HTR-8/SVneo (cell line): ENCODE results near the gene SPATA13.
"Not testable (repeated sequence)": the region's sequence is repeated elsewhere in the genome, so short reads cannot be mapped to it uniquely, and the experiment has no call there.

Experiments used
- DNase-seq: peaks from one replicate; pipeline ENCODE4 v3.0.0; 2011; ENCODE audit warnings: low spot score, mixed read lengths; ENCODE audit not compliant: insufficient read length
- FAIRE-seq: peaks from 2 replicates; lab custom pipeline; 2011; peaks lifted over from hg19 to GRCh38; lab: Jason Lieb, UNC

The SPATA13 gene

GRCh38 chr13:24160458-24161009, at the start of gene SPATA13:
Gene SPATA13 (plus strand): TSS chr13:24160720. CDS start chr13:24222930, 62,210 bp downstream.
- DNase-seq, result peak; percentile 82
- no peak for FAIRE-seq

- no peak for DNase-seq
- FAIRE-seq, result no peak
Measured at GRCh38 chr13:24112791-24113190, 47.7 kb upstream of the SPATA13 start.

GRCh38 chr13:24115671-24116070, 44.8 kb upstream of the SPATA13 start:
- FAIRE-seq, result no peak
- DNase-seq, result no peak

- FAIRE-seq, result no peak
- DNase-seq, result no peak
Measured at GRCh38 chr13:24116131-24116530, 44.4 kb upstream of the SPATA13 start.

GRCh38 chr13:24118576-24118975, 41.9 kb upstream of the SPATA13 start:
- no peak for FAIRE-seq
- DNase-seq, result no peak

GRCh38 chr13:24119626-24120508, 40.7 kb upstream of the SPATA13 start:
- no peak for DNase-seq

GRCh38 chr13:24122045-24122444, 38.5 kb upstream of the SPATA13 start:
- FAIRE-seq, DNase-seq: not testable (repeated sequence)

More at GRCh38 chr13:24119626-24120508, 40.7 kb upstream of the SPATA13 start:
- no peak for FAIRE-seq

GRCh38 chr13:24122569-24122968, 38.0 kb upstream of the SPATA13 start:
- FAIRE-seq, result no peak
- DNase-seq, result no peak

GRCh38 chr13:24123761-24124160, 36.8 kb upstream of the SPATA13 start:
- FAIRE-seq (no peak), DNase-seq (no peak)

GRCh38 chr13:24124789-24125476, 35.6 kb upstream of the SPATA13 start:
- FAIRE-seq (no peak), DNase-seq (no peak)

- DNase-seq (no peak), FAIRE-seq (no peak)
Measured at GRCh38 chr13:24127116-24127631, 33.3 kb upstream of the SPATA13 start.

GRCh38 chr13:24128112-24128511, 32.4 kb upstream of the SPATA13 start:
- FAIRE-seq (no peak), DNase-seq (no peak)

GRCh38 chr13:24128962-24129361, 31.6 kb upstream of the SPATA13 start:
- DNase-seq (no peak), FAIRE-seq (no peak)

- DNase-seq (no peak), FAIRE-seq (no peak)
Measured at GRCh38 chr13:24129914-24130774, 30.4 kb upstream of the SPATA13 start.

GRCh38 chr13:24131749-24132148, 28.8 kb upstream of the SPATA13 start:
- FAIRE-seq (no peak), DNase-seq (no peak)

- FAIRE-seq (no peak), DNase-seq (no peak)
Measured at GRCh38 chr13:24133021-24133795, 27.3 kb upstream of the SPATA13 start.

GRCh38 chr13:24134231-24134630, 26.3 kb upstream of the SPATA13 start:
- FAIRE-seq, result no peak
- no peak for DNase-seq

- DNase-seq, result no peak
- no peak for FAIRE-seq
Measured at GRCh38 chr13:24134757-24135156, 25.8 kb upstream of the SPATA13 start.

GRCh38 chr13:24135674-24136300, 24.7 kb upstream of the SPATA13 start:
- no peak for FAIRE-seq
- DNase-seq, result no peak
